Activated T-cell treated with anti-CD3 and anti-CD28 coated beads for 1 hour (primary cell): ENCODE data around the gene LMBR1.
"Not testable (repeated sequence)": the region's sequence is repeated elsewhere in the genome, so short reads cannot be mapped to it uniquely, and the experiment has no call there.

Experiments used
- DNase-seq: peaks from one replicate; pipeline ENCODE4 v3.0.0-alpha.2; 2020; ENCODE audit warnings: low read depth

The LMBR1 gene

DNA sequence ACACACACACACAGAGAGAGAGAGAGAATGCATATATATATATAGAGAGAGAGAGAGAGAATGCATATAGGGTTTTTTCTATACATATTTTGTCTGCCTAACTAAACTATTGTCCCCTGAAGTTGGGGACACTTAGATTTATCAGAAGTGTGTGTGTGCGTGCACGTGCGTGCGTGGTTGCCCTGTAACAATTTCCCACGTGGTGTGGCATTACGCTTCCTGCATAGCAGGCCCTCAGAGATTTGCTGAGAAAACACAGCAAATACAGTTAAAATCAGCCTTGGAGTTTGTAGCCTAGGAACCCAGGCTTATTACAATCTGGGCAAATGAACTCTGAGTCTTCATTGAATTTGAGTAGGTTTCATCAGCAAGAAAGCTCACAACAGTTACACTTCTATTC, 237.7 kb downstream of the LMBR1 start:
- no peak for DNase-seq

GRCh38 chr7:156654511-156655234, 238.3 kb downstream of the LMBR1 start:
- no peak for DNase-seq

GRCh38 chr7:156652886-156653568, 240.0 kb downstream of the LMBR1 start:
- no peak for DNase-seq

DNA sequence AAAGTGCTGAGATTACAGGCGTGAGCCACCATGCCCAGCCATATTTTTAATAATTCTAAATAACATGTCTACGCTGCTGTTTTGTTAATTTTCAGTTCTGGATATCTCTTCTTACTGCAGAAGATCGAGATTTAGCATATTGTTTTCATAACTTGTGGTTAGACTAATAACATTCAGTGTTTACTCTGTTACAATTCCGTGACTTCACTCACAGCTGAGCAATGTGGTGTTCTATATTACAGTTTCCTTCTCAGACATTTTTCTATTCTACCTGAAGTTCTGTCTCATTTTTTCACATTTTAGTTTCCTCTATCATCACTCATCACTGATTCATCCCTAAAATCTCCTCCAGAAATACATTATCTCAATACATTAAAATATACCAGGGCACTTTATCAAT, 241.5 kb downstream of the LMBR1 start:
- DNase-seq, result no peak

- DNase-seq, result no peak
Observed at GRCh38 chr7:156650042-156650441, 242.9 kb downstream of the LMBR1 start.

DNA sequence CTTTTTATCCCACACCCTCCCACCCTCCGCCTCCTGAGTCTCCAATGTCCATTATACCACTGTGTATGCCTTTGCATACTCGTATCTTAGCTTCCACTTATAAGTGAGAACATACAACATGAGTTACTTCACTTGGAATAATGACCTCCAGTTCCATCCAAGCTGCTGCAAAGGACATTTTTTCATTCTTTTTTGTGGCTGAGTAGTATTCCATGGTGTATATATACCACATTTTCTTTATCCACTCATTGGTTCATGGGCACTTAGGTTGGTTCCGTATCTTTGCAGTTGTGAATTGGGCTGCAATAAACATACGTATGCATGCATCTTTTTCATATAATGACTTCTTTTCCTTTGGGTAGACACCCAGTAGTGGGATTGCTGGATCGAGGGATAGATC, 245.7 kb downstream of the LMBR1 start:
- not testable (repeated sequence) for DNase-seq

- DNase-seq, result no peak
Observed at GRCh38 chr7:156642306-156643045, 250.5 kb downstream of the LMBR1 start.

DNA sequence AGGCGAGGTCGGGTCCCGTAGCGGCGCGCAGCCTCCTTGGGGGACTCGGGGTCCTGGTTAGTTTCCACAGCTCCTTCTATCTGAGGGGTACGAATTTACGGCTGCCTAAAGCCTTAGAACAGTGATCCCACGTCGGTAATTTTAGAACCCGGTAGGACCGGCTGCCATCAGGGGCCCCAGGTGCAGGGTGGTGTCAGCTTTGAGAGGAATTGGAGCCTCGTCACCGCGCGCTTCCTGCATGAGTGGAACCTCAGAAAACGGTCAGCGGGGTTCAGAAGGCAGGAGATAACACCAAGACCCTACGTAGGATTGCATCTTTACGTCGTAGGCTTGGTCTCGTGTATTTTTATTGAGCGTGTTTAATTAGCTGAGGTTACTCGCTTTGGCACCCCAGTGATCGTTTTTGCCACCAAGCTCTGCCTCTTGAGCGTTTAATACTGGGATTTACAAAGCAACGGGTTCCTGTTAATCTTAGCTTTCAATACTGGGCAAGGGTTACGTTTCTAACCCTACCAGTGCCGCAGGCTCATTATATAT, 252.0 kb downstream of the LMBR1 start:
- DNase-seq, result peak; percentile 48

DNA sequence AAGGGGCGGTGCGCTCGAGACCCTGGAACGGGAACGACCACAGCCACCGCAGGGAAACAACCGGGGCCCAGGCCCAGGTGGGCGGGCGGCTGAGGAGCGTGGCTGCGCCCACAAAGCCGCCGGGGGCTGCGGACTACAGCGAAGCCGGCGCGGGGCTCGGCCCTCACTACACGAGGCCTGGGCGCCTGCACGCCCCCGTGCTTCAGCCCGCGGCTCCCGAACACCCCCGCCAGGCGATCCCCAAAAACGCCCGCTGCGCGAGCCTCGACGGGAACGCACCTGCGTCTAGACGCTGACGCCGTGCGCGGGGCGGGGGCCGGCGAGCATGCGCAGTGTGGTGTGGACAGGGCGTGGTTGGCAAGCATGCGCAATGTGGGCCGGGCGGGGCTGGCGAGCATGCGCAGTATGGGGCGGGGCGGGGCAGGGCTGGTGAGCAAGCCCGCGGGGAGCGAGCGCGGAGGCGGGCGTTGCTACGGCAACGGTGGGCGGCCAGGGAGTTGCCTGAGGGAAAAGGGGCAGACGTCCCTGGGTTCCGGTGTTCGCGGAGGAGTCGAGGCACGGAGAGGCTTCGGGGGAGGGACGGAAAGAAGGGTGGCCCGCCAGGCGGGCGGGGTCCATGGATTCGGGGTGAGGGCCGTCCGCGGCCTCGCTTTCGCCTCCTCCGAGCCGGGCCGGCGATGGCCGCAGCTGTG, 252.6 kb downstream of the LMBR1 start, which contains the start of gene RNF32:
RNF32 (plus strand) TSS at position 518 of the 692 bp plus-strand sequence. CDS start 3,104 bp downstream, outside the sequence.
- DNase-seq, result peak; percentile 99

DNA sequence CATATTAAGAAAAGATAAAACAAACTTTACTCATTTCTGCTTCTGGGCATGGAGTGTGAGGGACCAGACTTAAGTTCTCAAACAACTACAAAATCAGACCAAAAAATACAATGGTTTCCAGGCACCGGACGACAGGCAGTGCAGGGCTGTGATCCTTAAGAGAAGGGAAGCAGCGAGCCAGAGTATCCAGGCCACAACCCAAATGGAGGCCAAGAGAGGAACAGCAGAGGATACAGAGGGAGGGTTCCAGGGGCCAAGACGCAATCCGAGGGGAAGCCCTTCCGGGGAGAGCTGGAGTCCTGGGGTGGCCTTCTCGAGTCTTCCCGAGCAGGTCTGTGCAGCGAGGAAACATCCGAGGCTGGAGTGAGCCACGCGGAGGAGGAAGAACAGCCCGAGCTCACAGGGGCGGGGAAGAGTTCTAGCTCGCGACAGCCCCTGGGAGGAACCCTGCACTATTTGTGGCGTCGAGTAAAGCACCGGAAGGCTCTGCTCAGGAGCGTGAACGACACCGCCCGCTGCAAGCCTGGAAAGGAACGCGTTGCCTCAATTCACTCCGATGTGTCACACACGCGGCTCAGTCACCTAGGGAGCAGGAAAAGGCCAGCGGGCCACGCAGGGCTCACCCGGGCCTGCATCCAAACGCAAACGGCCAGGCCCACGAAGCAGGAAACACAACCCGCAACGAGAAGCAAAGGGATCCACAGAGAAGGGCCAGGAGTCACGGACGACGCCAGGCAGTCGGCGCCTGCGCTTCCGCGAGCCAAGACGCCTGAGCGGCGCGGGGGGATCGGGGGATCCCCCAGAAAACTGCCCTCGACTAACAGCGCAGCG, 253.3 kb downstream of the LMBR1 start:
- DNase-seq, result no peak

DNA sequence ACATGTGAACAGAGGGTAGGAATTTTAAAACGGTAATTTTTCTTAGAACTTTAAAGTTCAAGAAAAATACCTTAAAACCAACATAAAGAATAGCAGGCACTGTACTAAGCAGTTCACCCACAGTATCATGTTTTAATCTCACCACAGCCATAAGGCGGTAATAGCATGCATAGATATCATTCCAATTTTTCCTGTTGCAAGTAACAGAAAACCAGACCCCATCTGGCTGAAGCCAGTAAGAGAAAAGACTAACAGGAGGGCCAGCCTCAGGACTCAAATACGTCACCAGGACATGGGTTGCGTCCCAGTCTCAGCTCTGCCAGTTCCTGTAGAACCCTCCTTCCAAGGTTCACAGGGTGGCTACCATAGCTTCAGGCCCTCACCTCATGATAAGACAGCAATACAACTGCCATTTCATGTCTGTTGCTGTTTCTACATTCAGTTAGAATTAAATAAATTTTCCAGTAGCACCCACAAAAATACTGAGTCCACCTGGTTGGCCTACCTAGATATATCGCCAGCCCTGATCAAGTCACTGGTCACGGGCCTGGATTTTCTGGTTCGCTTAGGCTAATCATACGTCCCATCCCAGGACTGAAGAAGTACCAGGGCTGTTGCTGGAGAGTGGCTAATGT, 254.4 kb downstream of the LMBR1 start:
- no peak for DNase-seq

DNA sequence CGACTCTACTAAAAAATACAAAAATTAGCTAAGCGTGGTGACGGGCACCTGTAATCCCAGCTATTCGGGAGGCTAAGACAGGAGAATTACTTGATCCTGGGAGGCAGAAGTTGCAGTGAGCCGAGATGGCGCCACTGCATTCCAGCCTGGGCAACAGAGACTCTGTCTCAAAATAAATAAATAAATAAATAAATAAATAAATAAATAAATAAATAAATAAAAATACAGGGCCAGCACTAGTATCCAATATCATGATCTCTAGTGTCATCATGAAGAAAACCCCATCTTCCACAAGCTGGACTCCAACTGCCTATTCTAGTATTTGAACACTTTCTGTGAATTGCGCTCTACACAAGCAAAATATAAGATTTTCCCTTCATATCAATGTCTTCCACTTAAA, 255.9 kb downstream of the LMBR1 start:
- DNase-seq, result not testable (repeated sequence)

GRCh38 chr7:156635529-156636385, 257.2 kb downstream of the LMBR1 start:
- DNase-seq, result no peak

- no peak for DNase-seq
Observed at GRCh38 chr7:156634117-156634516, 258.9 kb downstream of the LMBR1 start.

DNA sequence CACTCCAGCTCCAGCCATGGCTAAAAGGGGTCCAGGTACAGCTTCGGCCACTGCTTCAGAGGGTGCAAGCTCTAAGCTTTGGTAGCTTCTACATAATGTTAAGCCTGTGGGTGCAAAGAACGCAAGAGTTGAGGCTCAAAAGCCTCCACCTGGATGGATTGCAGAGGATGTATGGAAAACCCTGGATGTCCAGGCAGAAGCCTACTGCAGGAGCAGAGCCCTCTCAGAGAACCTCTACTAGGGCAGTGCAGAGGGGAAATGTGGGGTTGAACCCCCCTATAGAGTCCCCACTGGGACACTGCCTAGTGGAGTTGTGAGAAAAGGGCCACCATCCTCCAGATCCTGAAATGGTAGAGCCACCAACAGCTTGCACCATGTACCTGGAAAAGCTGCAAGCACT, 263.1 kb downstream of the LMBR1 start:
- DNase-seq, result no peak

DNA sequence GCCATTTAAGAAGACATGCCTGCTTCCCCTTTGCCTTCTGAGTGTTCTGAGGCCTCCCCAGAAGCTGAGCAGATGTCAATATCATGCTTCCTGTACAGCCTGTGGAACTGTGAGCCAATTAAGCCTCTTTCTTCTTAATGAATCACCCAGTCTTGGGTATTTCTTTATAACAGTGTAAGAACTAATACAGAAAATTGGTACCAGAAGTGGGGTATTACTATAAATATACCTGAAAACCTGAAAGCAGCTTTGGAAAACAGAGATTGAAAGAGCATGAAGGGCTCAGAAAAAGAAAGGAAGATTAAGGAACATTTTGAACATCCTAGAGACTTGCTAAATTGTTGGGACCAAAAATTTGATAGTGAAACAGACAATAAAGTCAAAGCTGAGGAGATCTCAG, 264.4 kb downstream of the LMBR1 start:
- no peak for DNase-seq
